ENCODE measurements around the gene LRRC46.

LRRC46 gene

GRCh38 chr17:47802341-47803022, 29.0 kb upstream of the LRRC46 start:
- no peak overlapping the region for H3K4me3 ChIP-seq (ENCODE audit: low read depth, low read length)
- DNase-seq (ENCODE audit: low read depth), result peak; percentile 52
- no peak for TF ChIP-seq POLR2A (IDR thresholded peaks at IDR 0.05; ENCODE audit: extremely low read depth, insufficient read length)
- no peak for TF ChIP-seq MAX (IDR thresholded peaks at IDR 0.05; ENCODE audit: low read depth, low read length)
- peak; percentile 59 for TF ChIP-seq CTCF (IDR thresholded peaks at IDR 0.05; ENCODE audit: low read depth, low read length)
- TF ChIP-seq MYC (IDR thresholded peaks at IDR 0.05; ENCODE audit: low read depth, low read length), result no peak

GRCh38 chr17:47803201-47803600, 28.3 kb upstream of the LRRC46 start:
- DNase-seq (ENCODE audit: low read depth), result no peak
- no peak for TF ChIP-seq POLR2A (IDR thresholded peaks at IDR 0.05; ENCODE audit: extremely low read depth, insufficient read length)
- TF ChIP-seq MYC (IDR thresholded peaks at IDR 0.05; ENCODE audit: low read depth, low read length), result no peak

GRCh38 chr17:47803751-47804150, 27.7 kb upstream of the LRRC46 start:
- no peak overlapping the region for H3K4me3 ChIP-seq (ENCODE audit: low read depth, low read length)
- no peak for DNase-seq (ENCODE audit: low read depth)
- TF ChIP-seq MAX (IDR thresholded peaks at IDR 0.05; ENCODE audit: low read depth, low read length) (no peak), MYC (IDR thresholded peaks at IDR 0.05; ENCODE audit: low read depth, low read length) (no peak), CTCF (IDR thresholded peaks at IDR 0.05; ENCODE audit: low read depth, low read length) (no peak), POLR2A (IDR thresholded peaks at IDR 0.05; ENCODE audit: extremely low read depth, insufficient read length) (no peak)

More at GRCh38 chr17:47803201-47803600, 28.3 kb upstream of the LRRC46 start:
- no peak overlapping the region for H3K4me3 ChIP-seq (ENCODE audit: low read depth, low read length)

GRCh38 chr17:47804461-47804860, 27.0 kb upstream of the LRRC46 start:
- TF ChIP-seq CTCF (IDR thresholded peaks at IDR 0.05; ENCODE audit: low read depth, low read length), result no peak
- TF ChIP-seq MAX (IDR thresholded peaks at IDR 0.05; ENCODE audit: low read depth, low read length), result no peak
- TF ChIP-seq MYC (IDR thresholded peaks at IDR 0.05; ENCODE audit: low read depth, low read length), result no peak
- no peak overlapping the region for H3K4me3 ChIP-seq (ENCODE audit: low read depth, low read length)
- no peak for DNase-seq (ENCODE audit: low read depth)

GRCh38 chr17:47806026-47806912, 25.2 kb upstream of the LRRC46 start:
- no peak overlapping the region for H3K4me3 ChIP-seq (ENCODE audit: low read depth, low read length)
- TF ChIP-seq POLR2A (IDR thresholded peaks at IDR 0.05; ENCODE audit: extremely low read depth, insufficient read length) (no peak), CTCF (IDR thresholded peaks at IDR 0.05; ENCODE audit: low read depth, low read length) (no peak), MAX (IDR thresholded peaks at IDR 0.05; ENCODE audit: low read depth, low read length) (no peak), MYC (IDR thresholded peaks at IDR 0.05; ENCODE audit: low read depth, low read length) (no peak)
- no peak for DNase-seq (ENCODE audit: low read depth)

- TF ChIP-seq POLR2A (IDR thresholded peaks at IDR 0.05; ENCODE audit: extremely low read depth, insufficient read length), result no peak
- TF ChIP-seq MAX (IDR thresholded peaks at IDR 0.05; ENCODE audit: low read depth, low read length), result no peak
- no peak for TF ChIP-seq CTCF (IDR thresholded peaks at IDR 0.05; ENCODE audit: low read depth, low read length)
- no peak for TF ChIP-seq MYC (IDR thresholded peaks at IDR 0.05; ENCODE audit: low read depth, low read length)
- H3K4me3 ChIP-seq (ENCODE audit: low read depth, low read length), result no peak overlapping the region
- no peak for DNase-seq (ENCODE audit: low read depth)
Measured at GRCh38 chr17:47806913-47807255, 24.6 kb upstream of the LRRC46 start.

Measured in NB4 (cell line).